ENCODE results near the gene AMPD2.

The AMPD2 gene

DNA sequence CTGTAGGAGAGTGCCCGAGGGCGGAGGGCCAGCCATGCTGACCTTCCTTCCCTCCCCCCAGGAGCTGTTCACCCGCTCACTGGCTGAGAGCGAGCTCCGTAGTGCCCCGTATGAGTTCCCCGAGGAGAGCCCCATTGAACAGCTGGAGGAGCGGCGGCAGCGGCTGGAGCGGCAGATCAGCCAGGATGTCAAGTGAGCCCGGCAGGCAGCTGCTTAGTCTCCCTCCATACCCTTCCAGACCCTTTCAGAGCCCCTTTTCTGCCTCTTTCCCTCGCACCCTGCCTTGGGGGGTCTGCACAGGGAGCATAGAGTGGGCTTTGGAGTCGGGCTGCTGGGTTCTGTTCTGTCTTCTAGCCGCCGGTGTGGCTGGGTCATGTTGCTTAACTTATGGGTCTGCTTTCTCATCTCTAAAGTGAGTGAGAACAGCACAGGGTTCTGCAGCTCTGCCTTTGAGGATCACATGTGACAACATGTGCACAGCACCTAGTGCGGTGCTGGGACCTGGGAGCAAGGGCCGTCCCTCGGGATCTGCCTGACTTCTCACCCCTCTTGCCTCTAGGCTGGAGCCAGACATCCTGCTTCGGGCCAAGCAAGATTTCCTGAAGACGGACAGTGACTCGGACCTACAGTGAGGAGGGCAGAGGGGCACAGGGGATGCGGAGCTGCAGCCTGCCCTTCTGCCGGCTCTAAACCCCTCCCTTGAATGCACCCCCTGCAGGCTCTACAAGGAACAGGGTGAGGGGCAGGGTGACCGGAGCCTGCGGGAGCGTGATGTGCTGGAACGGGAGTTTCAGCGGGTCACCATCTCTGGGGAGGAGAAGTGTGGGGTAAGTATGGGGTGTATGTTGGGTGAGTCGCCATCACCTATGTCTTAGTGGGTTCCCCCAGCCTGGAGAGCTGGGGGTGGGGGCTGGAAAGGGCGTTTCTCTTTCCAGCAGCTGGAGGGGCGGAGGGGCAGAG, 6.2 kb downstream of the AMPD2 start:
- TF ChIP-seq ZFX (IDR thresholded peaks at IDR 0.05; ENCODE audit: borderline replicate concordance) (no peak), CTCF (IDR thresholded peaks at IDR 0.05) (no peak)

DNA sequence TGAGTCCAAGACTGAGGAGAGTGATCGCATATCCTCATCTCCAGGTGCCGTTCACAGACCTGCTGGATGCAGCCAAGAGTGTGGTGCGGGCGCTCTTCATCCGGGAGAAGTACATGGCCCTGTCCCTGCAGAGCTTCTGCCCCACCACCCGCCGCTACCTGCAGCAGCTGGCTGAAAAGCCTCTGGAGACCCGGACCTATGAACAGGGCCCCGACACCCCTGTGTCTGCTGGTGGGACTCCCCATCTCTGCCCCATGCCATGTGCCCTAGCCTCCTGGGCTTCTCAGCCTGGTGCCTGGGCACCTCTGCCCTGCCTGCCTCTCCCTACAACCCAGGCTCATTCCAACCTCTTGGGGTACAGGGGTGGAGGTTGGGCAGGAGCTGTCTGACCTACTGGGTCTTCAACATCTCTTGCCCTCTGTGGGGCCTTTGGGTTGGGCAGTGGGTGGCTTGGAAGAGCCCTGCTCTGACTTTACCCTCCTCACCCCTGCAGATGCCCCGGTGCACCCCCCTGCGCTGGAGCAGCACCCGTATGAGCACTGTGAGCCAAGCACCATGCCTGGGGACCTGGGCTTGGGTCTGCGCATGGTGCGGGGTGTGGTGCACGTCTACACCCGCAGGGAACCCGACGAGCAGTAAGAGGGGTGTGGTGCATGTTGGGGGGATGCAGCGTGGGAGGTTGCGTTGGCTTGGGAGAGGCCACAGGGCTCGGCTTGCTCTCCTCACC, 7.2 kb downstream of the AMPD2 start:
- TF ChIP-seq CTCF (IDR thresholded peaks at IDR 0.05), result no peak
- no peak for TF ChIP-seq ZFX (IDR thresholded peaks at IDR 0.05; ENCODE audit: borderline replicate concordance)
- H3K27ac ChIP-seq, result no peak overlapping the region

More for the DNA sequence above, 6.2 kb downstream of the AMPD2 start:
- no peak overlapping the region for H3K27ac ChIP-seq

DNA sequence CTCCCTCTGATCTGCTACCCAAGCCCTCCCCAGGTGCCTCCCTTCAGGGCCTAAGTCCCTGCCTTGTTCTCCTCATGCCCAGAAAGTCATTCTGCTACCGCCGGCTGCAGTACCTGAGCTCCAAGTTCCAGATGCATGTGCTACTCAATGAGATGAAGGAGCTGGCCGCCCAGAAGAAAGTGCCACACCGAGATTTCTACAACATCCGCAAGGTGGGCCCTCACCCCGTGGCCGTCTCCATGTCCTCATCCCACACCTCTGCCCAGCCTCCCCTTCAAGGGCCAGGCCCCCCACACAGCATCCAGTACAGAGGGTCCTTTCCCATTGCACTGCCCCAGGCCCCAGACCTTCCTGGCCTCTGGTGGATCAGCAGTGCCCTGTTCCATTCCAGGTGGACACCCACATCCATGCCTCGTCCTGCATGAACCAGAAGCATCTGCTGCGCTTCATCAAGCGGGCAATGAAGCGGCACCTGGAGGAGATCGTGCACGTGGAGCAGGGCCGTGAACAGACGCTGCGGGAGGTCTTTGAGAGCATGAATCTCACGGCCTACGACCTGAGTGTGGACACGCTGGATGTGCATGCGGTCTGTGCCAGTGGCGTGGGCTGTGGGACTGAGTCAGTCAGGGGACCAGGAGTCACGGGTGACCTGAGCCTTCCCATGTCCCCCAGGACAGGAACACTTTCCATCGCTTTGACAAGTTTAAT, 8.2 kb downstream of the AMPD2 start:
- H3K27ac ChIP-seq, result no peak overlapping the region
- no peak for TF ChIP-seq CTCF (IDR thresholded peaks at IDR 0.05)
- no peak for TF ChIP-seq ZFX (IDR thresholded peaks at IDR 0.05; ENCODE audit: borderline replicate concordance)

- TF ChIP-seq ZFX (IDR thresholded peaks at IDR 0.05; ENCODE audit: borderline replicate concordance), result no peak
- TF ChIP-seq CTCF (IDR thresholded peaks at IDR 0.05), result no peak
- no peak overlapping the region for H3K27ac ChIP-seq
Observed at GRCh38 chr1:109628540-109629321, 9.1 kb downstream of the AMPD2 start.

- H3K27ac ChIP-seq, result no peak overlapping the region
- TF ChIP-seq CTCF (IDR thresholded peaks at IDR 0.05) (no peak), ZFX (IDR thresholded peaks at IDR 0.05; ENCODE audit: borderline replicate concordance) (no peak)
Observed at GRCh38 chr1:109629372-109630030, 9.9 kb downstream of the AMPD2 start.

Data from 22Rv1 (cell line).